ENCODE measurements around the gene SET.
A peak's percentile ranks its signal among the peaks of the same experiment; 100 is the strongest.

The SET gene

DNA sequence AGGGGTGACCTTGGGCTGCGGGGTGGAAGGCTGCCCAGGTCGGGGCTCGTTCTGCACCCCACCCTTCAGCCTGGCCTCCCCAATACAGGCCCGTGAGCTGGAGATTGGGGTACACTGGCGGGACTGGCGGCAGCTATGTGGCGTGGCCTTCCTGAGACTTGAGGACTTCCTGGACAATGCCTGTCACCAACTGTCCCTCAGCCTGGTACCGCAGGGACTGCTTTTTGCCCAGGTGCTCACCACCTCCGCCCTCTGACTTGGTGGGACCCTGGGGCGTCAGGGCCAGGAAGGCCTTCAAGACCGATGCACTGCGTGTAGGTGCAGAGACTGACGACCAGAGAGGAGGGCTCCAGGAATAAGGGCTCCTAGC lies 24.4 kb downstream of the SET start:
- DNase-seq: no peak

DNA sequence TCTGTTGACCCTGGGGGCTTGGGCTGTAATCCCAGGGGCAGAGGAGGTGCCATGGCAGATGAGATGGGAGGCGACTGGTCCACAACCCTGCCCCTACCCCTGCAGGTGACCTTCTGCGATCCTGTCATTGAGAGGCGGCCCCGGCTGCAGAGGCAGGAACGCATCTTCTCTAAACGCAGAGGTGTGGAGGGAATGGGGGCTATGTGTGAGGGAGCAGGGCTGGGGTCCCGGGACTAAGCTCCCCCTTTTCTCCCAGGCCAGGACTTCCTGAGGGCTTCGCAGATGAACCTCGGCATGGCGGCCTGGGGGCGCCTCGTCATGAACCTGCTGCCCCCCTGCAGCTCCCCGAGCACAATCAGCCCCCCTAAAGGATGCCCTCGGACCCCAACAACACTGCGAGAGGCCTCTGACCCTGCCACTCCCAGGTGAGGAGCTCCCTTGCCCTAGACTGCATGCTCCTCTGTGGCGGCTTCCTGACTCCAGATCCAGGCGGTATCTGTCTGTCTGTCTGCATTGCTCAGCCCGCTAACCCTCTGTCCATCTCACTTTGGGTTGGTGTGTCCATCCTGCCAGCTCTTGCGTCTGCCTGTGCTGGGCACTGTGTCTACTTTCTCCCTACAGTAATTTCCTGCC lies 25.0 kb downstream of the SET start:
- DNase-seq: no peak

DNA sequence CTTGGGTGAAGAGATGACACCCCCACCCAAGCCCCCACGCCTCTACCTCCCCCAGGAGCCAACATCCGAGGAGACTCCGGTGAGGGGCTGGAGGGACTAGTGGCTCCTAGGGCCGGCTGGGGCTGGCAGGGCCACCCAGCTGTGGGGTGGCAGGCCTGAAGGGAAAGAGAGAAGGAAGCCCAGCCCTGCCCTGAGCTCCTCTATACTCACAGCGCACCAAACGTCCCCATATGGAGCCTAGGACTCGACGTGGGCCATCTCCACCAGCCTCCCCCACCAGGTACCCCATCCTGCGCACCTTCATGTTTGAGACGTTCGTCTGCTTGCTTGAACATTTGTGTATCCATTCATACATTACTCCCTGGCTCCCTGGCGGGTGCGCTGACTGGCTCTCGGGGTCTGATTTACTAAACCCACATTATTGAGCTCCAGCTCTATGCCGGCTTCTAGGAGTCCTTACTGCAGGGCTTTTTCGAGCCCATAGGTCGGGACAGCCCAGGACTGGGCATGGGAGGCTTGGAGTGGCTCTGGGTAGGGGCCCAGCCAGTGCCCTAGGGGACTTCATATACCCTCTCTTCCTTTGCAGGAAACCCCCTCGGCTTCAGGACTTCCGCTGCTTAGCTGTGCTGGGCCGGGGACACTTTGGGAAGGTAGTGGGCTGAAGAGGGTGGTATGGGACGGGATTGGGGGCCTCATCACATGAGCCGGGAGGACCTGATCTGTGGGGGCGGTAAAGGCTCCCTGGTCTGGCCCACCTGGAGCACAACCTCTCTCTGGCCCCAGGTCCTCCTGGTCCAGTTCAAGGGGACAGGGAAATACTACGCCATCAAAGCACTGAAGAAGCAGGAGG lies 25.8 kb downstream of the SET start:
- no peak for DNase-seq

DNA sequence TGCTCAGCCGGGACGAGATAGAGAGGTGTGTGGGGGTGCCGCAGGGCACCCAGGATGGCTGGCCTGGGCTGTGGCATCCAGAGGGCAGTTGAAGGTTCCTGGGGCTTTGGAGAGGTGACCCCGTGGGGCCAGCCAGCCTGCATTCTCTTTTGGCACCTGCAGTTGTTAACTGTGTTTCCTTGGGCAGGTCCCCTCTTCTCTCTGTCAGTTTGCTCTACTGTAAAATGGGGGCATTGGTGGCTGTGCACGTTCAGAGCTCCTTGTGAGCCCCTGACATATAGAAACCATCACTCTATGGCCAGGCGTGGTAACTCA lies 26.4 kb downstream of the SET start:
- no peak for DNase-seq

DNA sequence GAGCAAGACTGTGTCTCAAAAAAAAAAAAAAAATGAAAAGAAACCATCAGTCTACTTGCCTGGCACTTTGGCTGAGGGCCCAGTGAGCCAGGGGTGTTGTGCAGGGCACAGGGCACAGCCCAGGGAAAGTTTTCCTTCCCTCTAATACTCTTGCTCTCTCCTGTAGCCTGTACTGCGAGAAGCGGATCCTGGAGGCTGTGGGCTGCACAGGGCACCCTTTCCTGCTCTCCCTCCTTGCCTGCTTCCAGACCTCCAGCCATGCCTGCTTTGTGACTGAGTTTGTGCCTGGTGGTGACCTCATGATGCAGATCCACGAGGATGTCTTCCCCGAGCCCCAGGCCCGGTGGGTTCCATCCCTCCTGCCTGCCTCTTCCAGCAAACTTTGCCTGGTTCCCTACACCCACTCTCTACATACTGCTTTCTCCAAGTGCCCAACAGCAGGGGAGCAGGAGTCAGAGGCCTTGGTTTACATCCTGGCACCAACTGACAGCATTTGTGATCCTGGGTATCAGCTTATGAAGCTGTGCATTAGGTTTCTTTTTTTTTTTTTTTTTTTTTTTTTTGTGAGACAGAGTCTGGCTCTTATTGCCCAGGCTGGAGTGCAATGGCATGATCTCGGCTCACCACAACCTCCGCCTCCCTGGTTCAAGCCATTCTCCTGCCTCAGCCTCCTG lies 27.7 kb downstream of the SET start:
- no peak for DNase-seq

DNA sequence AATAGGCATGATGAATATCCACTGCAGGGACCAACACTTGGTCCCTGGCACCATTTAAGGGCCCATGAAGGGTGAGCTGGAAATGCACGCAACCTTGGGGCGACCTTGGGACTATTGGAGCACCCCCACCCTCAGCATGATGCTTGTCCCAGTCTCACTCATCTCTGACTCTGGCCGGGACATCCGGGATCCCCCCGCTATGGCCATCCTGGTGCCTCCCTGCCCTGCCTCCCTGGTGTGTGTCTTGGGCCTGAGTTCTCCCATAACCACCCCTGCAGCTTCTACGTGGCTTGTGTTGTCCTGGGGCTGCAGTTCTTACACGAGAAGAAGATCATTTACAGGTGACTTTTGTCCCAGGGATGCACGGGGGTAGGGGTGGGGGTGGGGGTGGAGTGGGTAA lies 29.0 kb downstream of the SET start:
- no peak for DNase-seq

DNA sequence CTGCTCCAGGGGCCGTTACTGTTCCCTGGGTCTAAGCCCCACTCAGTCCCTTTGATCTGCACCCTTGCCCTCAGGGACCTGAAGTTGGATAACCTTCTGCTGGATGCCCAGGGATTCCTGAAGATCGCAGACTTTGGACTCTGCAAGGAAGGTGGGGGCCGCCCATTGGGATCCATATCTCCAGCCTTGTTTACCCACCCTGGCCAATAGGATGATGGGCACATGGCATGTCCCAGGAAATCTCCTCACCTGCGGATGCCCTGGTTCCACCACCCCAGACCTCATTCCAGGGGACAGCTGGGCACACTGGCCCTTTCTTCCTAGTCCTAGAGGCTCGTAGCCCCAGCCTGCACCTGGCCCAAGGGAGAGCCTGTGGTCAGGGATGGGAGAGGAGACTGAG lies 29.5 kb downstream of the SET start:
- no peak for DNase-seq

DNA sequence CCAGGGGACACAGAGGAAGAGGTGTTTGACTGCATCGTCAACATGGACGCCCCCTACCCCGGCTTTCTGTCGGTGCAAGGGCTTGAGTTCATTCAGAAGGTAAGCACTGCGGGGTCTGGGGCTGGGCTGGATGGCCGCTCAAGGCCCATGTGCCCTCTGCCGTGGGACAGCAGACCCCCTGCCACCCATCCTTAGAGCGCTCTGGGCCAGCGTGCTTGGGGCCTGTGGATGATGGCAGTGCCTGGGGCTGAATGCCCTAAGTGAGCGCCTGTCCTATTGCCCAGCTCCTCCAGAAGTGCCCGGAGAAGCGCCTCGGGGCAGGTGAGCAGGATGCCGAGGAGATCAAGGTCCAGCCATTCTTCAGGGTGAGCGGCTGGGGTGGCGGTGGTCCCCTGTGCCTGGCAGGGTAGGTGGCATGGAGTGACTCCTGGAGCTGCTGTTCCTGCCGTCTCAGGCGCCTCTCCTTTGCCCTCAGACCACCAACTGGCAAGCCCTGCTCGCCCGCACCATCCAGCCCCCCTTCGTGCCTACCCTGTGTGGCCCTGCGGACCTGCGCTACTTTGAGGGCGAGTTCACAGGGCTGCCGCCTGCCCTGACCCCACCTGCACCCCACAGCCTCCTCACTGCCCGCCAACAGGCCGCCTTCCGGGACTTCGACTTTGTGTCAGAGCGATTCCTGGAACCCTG lies 31.0 kb downstream of the SET start:
- no peak for DNase-seq

DNA sequence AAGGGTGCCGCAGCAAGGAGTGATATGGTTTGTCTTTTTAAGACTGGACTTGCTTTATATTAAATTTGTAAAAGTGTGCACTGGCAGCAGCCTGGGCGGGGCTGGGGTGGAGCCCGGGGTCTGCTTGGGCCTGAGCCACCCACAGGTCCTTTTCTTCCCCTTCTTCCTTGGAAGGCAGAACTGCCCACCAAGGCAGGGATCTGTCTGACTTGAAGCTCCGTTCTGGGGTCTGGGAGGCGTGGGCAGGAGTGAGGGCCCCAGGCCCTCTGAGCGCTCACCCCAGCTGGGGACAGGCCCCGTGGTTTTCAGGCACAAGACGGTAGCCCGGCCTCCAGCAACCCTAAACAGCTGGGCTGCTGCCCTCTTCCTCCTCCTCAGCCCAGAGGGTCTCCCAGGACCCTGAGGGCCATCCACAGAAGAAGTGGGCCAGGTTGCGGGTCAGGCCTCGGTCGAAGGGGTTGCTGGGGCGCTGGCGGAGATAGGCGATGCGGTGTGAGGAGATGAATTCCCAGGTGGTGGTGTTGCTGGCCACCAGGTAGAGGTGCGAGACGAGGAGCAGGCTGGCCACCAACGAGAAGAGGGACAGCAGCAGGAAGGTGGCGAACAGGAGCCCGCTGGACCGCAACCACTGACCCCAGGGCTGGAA lies 31.9 kb downstream of the SET start:
- DNase-seq: no peak

DNA sequence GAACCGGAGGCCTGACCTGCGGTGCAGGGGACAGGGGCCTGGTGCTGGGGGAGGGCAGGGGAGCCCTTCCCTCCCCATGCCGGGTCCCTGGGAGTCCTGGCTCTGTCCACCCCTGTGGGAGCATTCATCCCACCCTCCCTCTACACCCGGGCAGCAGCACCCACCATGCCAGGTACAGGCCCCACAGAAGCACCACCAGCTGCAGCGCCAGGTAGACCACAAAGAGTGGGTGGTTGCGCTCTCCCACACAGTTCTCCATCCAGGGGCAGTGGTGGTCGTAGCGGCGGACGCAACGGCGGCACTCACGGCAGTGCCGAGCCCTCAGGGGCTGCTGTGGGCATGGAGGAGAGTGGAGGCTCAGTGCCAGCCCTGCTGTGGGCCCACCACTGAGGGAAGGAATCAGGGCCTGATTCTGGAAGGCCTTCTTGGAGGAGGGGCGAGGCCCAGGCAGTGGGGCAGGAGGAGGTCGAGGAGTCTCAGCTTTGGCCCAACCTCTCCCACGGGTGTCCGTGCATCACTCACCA lies 32.5 kb downstream of the SET start:
- no peak for DNase-seq

DNA sequence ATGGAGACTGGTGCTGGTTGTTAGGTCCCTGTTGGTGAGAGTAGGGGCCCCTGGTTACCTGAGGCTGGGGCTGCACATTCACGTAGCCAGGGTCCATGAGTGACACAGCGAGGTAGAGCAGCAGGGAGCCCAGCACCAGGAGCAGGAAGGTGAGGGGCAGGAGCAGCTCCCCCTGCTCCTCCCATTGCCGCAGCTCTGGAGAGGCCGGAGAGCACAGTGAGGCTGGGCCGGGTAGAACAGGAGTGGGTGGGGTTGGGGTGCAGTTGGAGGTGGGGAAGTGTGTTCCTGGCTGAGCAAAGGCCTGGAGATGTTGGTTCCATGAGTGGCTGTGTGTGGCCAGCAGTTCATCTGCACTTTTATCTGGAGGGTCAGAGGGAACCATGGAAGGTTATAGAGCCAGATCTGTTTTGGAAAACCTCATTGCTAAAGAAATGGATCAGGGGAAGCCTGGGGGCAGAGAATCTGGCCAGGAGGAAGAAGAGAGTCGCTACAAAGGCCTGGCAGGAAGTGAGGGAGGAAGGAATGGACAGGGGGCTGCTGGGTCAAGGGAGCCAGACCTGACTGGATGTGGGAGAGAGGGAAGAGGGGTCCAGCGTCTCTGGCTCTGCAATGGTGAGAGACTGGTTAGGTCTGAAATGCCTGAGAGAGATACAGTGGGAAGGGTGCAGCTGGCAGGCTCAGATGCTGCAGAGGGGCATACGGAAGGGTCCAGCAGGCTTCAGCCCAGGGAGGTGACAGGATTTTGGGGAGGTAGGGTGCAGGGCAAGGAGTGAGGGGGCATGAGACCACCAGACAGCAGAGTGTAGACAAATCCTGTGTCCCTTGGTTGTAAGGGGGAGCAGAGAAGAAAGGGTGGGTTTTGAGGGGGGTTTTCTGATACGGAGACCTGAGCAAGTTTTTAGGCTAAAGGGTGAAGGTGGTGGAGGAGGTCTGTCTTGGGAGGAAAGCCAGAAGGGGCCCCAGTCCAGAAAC lies 33.6 kb downstream of the SET start:
- no peak for DNase-seq

DNA sequence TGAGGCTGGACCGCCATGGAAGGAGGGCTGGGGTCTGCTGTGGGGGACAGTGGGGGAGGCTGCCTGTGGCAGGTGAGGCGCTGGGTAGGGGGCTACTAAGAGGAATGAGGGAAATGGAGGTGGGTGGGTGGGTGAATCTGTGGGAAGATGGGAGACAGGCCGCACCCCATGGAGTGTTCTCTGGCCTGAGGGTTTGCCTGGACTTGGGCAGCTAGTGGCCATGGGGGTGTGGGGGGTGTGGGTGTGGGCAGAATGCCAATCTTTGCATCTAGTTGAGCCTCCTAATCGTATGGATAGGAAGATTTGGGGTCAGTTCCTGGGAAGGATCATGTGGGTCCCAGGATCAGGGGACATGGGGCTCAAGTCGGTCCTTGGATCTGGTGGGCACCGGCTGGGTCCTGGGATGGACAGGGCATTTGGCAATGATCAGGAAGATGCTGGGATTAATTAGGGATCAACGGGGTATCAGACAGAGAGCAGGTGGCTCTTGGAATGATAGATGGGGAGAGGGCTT lies 34.4 kb downstream of the SET start:
- no peak for DNase-seq

DNA sequence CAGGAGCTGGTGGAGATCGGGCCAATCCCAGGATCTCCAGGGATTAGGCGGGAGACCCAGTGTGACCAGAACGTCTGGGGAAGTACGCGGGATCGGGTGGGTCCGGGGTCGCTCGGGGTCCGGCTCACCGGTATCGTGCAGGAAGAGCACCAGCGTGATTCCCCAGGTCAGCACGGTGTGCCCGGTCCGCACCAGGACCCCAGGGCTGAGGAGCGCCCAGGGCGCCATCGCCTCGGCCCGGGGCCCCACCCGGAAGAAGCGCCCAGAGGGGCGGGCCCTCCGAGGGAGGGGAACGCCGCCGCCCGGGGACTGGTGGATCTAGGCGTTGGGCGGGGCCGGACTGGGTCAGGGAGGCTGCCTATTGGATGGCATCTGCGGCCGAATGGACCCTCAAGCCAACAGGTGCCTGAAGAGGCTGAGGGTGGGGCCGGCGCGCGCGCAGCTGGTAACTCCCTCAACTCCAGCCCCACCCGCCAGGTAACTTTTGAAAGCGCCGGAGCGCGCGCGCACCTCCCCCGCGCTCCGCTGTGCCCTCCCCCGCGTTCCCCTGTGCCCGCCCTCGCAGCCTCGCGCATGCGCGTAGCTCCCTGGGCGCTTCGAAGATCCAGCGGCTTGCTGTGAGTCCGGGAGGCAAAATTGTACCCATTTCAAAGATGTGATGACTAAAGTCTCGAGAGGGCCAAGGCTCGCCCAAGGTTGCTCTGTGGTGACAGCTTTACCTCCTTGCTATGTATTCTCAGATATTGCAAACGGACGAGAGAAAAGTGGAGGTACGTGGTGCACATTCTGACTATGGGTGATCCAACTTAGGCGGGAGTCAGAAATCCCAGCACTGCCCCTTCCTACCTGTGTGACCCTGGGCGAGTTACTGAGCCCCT lies 35.1 kb downstream of the SET start, which contains the start of gene ZDHHC12:
TSS of gene ZDHHC12 (minus strand) at position 262 of the 878 bp plus-strand sequence. CDS start at position 228, 34 bp downstream.
- peak; percentile 99 to 100 (median 100) for DNase-seq

DNA sequence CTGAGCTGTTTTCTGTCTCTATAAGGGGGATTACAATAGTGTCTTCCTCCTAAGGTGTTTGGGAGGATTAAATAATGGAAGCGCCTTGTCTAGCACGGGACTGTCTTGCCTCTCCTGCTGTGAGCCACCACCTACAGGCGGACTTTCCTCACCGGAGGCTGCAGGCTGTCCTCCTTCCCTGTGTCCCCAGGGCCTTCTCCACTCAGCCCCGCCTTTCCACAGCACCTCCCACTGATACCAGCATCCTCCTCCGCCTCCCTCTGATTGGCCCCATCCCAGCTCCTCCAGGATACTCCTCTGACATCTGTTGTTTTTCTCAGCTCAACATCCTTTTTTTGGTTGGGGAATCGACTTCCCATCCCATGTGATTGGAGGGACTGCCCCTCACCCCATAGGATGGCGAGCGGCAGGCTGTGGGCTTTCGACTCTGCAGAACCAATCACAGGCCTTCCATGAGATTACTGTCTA lies 35.8 kb downstream of the SET start:
- peak in 3 of 5 donors; percentile 22 to 44 (median 27) for DNase-seq

DNA sequence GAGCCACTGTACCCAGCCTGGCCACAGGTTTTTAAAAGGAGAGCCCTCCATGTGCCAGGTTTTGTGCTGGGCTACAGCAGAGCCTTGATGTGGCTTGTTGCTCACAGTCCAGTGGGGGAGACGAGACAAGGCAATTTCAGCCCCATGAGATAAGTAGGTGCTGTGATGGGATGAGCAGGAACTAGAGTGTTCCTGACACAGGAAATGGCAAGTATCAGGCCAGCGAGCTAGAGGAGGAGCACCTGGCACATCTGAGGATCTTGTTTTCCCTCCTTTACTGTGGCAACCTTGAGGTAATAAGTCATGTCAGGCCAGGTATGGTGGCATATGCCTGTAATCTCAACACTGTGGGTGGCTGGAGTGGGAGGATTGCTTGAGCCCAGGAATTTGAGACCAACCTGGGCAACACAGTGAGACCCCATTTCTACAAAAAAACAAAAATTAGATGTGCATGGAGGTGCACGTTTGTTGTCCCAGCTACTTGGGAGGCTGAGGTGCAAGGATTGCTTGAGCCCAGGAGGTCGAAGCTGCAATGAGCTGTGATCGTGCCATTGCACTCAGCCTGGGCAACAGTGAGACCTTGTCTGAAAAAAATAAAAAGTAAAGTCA lies 38.7 kb downstream of the SET start:
- DNase-seq: no peak

DNA sequence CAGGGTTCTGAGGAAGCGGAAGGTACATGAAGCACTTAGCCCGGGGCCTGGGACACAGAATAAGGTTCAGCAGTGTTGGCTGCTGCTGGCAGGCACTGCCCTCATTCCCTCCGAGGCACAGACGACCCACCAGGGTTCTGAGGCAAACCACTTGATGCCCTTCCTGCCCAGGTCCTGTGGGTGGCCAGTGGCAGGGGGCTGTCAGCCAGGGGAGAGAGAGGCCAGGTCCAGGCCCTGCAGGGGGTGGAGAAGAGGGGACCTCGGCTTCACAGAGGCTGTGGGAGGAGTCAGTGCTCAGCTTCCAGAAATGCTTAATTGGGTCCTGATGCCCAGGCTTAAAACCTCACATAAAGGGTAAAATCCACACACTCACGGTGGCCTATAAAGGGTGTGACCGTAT lies 39.3 kb downstream of the SET start:
- no peak for DNase-seq

DNA sequence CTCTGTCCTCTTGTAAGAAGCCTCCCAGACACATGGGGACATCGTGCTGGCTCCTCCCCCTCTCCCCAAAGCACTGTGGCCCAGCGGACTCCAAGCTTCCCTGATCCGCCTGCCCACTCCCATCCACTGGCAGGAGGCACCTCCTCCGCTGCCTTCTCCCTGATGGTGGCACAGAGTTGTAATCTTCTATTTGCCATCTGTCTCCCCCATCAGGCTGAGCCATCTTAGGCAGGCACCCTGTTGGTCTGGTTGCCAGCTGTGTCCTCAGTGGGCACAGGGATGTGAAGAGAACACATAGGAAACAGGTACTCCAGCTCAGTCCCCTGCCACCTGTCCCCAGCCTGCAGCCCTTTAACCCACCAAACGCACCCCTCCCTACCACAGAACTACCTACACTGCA lies 40.3 kb downstream of the SET start:
- DNase-seq: no peak

DNA sequence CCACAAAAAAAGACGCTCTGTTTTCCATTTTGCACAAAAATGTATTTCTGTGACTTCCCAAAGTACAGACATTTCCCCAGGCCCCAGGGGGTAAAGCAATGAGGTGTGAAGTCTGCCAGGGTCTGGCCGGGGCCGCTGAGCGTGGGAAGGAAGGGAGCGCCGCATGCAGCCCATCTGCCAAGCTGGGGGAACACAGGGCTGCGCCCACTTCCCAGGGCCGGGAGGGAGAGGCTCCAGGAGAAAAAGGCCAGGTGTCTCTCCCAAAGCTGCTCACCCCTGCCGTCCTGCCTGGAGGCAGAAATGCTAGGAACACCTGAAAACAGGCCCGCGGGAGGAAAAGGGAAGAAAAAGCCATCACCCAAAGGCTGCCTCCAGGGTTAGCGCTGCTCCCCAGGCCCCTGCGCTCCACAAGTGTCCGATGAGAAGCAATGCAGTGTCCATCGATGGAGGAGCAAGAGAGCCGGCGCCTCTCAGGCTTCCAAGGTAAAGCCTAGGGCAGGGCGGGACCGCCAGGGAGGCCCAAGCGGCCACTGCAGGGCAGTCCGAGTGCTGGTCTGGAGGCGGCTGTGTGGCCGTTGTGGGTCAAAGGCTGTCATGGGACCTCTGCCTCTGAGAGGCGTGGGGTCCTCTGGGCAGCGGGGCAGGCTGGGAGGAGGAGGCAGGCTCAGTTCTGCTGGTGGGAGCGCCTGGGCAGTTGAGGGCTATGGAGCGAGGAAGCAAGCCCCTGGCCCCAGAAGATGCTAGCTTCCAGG lies 40.9 kb downstream of the SET start:
- no peak for DNase-seq

DNA sequence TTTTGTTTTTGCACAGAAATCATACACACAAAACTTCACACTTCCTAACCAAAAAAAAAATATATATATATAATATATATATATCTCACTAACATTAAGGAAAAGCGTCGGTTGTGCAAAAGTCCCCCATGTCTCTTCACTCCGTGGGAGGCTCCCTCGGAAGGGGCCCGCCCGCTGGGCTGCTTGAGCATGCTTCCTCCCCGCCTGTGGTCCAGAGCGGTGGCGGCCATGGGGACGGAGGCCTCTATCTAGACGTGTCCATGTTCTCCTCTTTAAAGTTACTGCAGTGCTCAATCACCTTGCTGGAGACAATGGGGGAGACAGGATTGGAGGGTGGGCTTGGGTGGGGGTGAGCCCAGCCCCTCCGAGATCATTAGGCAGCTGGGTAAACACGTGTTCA lies 42.1 kb downstream of the SET start:
- DNase-seq: no peak

Measured in T-helper 1 cell (primary cell).